ENCODE results near the gene ZNF333. TPM values are rescaled to one million over a fixed set of nuclear protein-coding genes. Genes with fewer than 3 reads are reported as not detected.

The ZNF333 gene
- polyA plus RNA-seq, 1 donor from 2014 or later: 67.6 TPM

DNA sequence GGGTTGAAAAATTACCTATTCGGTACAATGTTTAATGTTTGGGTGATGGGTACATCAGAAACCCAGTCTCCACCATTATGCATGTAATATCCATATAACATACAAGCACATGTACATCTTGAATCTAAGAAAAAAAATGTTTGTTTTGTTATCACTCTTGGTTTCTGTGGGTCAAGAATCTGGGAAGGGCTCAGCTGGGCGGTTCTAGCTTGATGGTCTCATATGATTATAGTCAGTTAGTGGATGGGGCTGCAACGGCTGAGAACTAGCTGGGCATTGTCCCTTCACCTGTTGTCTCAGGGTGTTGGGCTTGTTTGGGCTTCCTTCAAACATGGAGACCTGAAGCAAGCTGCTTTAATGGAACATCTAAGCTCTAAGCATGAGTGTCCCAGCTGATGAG is 19.9 kb upstream of the ZNF333 start:
- Histone ChIP-seq H2AFZ (ENCODE audit: low read depth, low read length) (no peak overlapping the region), H4K20me1 (ENCODE audit: insufficient read depth) (no peaks in the 10 kb centered on the region), H3K9ac (ENCODE audit: low read length) (no peak overlapping the region), H3K79me2 (replicated peaks; ENCODE audit: insufficient read depth, low read length) (no peaks in the 10 kb centered on the region), H3K4me3 (ENCODE audit: low read length) (no peak overlapping the region), H3K36me3 (ENCODE audit: insufficient read depth, low read length) (no peaks in the 10 kb centered on the region), H3K27ac (ENCODE audit: low read length) (no peak overlapping the region), H3K4me2 (ENCODE audit: low read length) (no peak overlapping the region), H3K27me3 (ENCODE audit: insufficient read depth, low read depth, low read length) (no peaks in the 10 kb centered on the region), H3K9me2 (ENCODE audit: insufficient read depth, low read length) (no peaks in the 10 kb centered on the region), H3K9me3 (ENCODE audit: low read length) (no peaks in the 10 kb centered on the region), H3F3A (ENCODE audit: insufficient read depth, low read length, poor library complexity, severe bottlenecking) (no peaks in the 10 kb centered on the region)
- no peak for TF ChIP-seq POLR2AphosphoS5 (IDR thresholded peaks at IDR 0.05)
- no peak for TF ChIP-seq TAF1 (IDR thresholded peaks at IDR 0.05; ENCODE audit: low read depth)
- TF ChIP-seq EP300 (conservative IDR thresholded peaks at IDR 0.05; ENCODE audit: poor library complexity, severe bottlenecking): no peak
- TF ChIP-seq SMC3 (conservative IDR thresholded peaks at IDR 0.05; ENCODE audit: poor library complexity): no peak
- TF ChIP-seq, protein P1, sequence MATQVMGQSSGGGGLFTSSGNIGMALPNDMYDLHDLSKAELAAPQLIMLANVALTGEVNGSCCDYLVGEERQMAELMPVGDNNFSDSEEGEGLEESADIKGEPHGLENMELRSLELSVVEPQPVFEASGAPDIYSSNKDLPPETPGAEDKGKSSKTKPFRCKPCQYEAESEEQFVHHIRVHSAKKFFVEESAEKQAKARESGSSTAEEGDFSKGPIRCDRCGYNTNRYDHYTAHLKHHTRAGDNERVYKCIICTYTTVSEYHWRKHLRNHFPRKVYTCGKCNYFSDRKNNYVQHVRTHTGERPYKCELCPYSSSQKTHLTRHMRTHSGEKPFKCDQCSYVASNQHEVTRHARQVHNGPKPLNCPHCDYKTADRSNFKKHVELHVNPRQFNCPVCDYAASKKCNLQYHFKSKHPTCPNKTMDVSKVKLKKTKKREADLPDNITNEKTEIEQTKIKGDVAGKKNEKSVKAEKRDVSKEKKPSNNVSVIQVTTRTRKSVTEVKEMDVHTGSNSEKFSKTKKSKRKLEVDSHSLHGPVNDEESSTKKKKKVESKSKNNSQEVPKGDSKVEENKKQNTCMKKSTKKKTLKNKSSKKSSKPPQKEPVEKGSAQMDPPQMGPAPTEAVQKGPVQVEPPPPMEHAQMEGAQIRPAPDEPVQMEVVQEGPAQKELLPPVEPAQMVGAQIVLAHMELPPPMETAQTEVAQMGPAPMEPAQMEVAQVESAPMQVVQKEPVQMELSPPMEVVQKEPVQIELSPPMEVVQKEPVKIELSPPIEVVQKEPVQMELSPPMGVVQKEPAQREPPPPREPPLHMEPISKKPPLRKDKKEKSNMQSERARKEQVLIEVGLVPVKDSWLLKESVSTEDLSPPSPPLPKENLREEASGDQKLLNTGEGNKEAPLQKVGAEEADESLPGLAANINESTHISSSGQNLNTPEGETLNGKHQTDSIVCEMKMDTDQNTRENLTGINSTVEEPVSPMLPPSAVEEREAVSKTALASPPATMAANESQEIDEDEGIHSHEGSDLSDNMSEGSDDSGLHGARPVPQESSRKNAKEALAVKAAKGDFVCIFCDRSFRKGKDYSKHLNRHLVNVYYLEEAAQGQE (IDR thresholded peaks at IDR 0.05; ENCODE audit: borderline replicate concordance): no peak
- no peak for TF ChIP-seq EZH2 (IDR thresholded peaks at IDR 0.05; ENCODE audit: borderline replicate concordance, insufficient read depth, low read length, poor library complexity, severe bottlenecking)
- TF ChIP-seq MXI1 (conservative IDR thresholded peaks at IDR 0.05; ENCODE audit: poor library complexity, severe bottlenecking): no peak
- TF ChIP-seq RAD21 (conservative IDR thresholded peaks at IDR 0.05): no peak
- TF ChIP-seq, protein P2, sequence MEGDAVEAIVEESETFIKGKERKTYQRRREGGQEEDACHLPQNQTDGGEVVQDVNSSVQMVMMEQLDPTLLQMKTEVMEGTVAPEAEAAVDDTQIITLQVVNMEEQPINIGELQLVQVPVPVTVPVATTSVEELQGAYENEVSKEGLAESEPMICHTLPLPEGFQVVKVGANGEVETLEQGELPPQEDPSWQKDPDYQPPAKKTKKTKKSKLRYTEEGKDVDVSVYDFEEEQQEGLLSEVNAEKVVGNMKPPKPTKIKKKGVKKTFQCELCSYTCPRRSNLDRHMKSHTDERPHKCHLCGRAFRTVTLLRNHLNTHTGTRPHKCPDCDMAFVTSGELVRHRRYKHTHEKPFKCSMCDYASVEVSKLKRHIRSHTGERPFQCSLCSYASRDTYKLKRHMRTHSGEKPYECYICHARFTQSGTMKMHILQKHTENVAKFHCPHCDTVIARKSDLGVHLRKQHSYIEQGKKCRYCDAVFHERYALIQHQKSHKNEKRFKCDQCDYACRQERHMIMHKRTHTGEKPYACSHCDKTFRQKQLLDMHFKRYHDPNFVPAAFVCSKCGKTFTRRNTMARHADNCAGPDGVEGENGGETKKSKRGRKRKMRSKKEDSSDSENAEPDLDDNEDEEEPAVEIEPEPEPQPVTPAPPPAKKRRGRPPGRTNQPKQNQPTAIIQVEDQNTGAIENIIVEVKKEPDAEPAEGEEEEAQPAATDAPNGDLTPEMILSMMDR (IDR thresholded peaks at IDR 0.05; ENCODE audit: poor library complexity, severe bottlenecking): no peak

GRCh38 chr19:14670408-14670807 is 19.4 kb upstream of the ZNF333 start:
- TF ChIP-seq MXI1 (conservative IDR thresholded peaks at IDR 0.05; ENCODE audit: poor library complexity, severe bottlenecking) (no peak), TAF1 (IDR thresholded peaks at IDR 0.05; ENCODE audit: low read depth) (no peak), POLR2AphosphoS5 (IDR thresholded peaks at IDR 0.05) (no peak), EP300 (conservative IDR thresholded peaks at IDR 0.05; ENCODE audit: poor library complexity, severe bottlenecking) (no peak)
- TF ChIP-seq, protein P1 (IDR thresholded peaks at IDR 0.05; ENCODE audit: borderline replicate concordance): no peak
- TF ChIP-seq, protein P2 (IDR thresholded peaks at IDR 0.05; ENCODE audit: poor library complexity, severe bottlenecking): no peak
- no peaks in the 10 kb centered on the region for H3K79me2 ChIP-seq (replicated peaks; ENCODE audit: insufficient read depth, low read length)
- H3K9me3 ChIP-seq (ENCODE audit: low read length): no peaks in the 10 kb centered on the region
- no peak overlapping the region for H3K27ac ChIP-seq (ENCODE audit: low read length)
- no peak overlapping the region for H2AFZ ChIP-seq (ENCODE audit: low read depth, low read length)
- H3K9me2 ChIP-seq (ENCODE audit: insufficient read depth, low read length): no peaks in the 10 kb centered on the region
- H4K20me1 ChIP-seq (ENCODE audit: insufficient read depth): no peaks in the 10 kb centered on the region
- H3K27me3 ChIP-seq (ENCODE audit: insufficient read depth, low read depth, low read length): no peaks in the 10 kb centered on the region
- H3K9ac ChIP-seq (ENCODE audit: low read length): no peak overlapping the region
- no peaks in the 10 kb centered on the region for H3F3A ChIP-seq (ENCODE audit: insufficient read depth, low read length, poor library complexity, severe bottlenecking)
- H3K36me3 ChIP-seq (ENCODE audit: insufficient read depth, low read length): no peaks in the 10 kb centered on the region
- H3K4me3 ChIP-seq (ENCODE audit: low read length): no peak overlapping the region
- H3K4me2 ChIP-seq (ENCODE audit: low read length): no peak overlapping the region

All from neural cell (in vitro differentiated cells).